Astrocyte of the spinal cord (primary cell): ENCODE results near the gene NDUFS6.

Experiments used
- DNase-seq: peaks from one replicate; pipeline ENCODE4 v3.0.0; 2011; ENCODE audit warnings: low read depth, low spot score
- H3K4me3 ChIP-seq: 2 replicates; pipeline ENCODE4 v1.5.1; 2011; ENCODE audit warnings: low read depth, mild to moderate bottlenecking, low read length, moderate library complexity
- in situ Hi-C: cut with HindIII; loops from 2 replicates; pipeline ENCODE4 v1.10.0; 2017; ENCODE audit warnings: low sequenced_read_pairs
- TF ChIP-seq, protein P1 (sequence below): IDR thresholded peaks from 2 replicates; pipeline ENCODE4 v1.5.1; 2012; ENCODE audit warnings: low read depth, mild to moderate bottlenecking, low read length, inconsistent platforms

The NDUFS6 gene

DNA sequence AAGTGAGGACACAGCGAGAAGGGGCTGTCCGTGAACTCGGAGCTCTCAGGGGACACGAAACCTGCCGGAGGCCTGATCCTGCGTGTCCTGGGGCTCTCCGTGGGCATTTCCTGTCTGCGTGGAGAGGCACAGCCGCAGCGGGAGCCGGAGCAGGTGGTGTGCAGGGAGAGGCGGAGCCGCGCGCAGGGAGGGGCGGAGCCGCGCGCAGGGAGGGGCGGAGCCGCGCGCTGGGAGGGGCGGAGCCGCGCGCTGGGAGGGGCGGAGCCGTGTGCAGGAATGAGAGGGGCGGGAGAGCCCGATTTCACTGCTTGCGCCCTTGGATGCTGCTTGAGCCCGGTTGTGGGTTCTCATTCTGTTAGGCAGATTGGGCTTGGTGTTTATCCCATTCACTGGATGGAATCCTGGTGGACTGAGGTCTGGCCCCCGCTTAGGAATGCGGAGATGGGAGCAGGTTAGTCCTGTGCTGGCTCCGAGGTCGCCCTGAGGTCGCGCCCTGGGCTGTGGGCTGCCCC, 26.7 kb downstream of the NDUFS6 start:
- in situ Hi-C loops: no loop called here
- DNase-seq: no peak
- no peak overlapping the region for H3K4me3 ChIP-seq
- TF ChIP-seq, protein P1, sequence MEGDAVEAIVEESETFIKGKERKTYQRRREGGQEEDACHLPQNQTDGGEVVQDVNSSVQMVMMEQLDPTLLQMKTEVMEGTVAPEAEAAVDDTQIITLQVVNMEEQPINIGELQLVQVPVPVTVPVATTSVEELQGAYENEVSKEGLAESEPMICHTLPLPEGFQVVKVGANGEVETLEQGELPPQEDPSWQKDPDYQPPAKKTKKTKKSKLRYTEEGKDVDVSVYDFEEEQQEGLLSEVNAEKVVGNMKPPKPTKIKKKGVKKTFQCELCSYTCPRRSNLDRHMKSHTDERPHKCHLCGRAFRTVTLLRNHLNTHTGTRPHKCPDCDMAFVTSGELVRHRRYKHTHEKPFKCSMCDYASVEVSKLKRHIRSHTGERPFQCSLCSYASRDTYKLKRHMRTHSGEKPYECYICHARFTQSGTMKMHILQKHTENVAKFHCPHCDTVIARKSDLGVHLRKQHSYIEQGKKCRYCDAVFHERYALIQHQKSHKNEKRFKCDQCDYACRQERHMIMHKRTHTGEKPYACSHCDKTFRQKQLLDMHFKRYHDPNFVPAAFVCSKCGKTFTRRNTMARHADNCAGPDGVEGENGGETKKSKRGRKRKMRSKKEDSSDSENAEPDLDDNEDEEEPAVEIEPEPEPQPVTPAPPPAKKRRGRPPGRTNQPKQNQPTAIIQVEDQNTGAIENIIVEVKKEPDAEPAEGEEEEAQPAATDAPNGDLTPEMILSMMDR: no peak

DNA sequence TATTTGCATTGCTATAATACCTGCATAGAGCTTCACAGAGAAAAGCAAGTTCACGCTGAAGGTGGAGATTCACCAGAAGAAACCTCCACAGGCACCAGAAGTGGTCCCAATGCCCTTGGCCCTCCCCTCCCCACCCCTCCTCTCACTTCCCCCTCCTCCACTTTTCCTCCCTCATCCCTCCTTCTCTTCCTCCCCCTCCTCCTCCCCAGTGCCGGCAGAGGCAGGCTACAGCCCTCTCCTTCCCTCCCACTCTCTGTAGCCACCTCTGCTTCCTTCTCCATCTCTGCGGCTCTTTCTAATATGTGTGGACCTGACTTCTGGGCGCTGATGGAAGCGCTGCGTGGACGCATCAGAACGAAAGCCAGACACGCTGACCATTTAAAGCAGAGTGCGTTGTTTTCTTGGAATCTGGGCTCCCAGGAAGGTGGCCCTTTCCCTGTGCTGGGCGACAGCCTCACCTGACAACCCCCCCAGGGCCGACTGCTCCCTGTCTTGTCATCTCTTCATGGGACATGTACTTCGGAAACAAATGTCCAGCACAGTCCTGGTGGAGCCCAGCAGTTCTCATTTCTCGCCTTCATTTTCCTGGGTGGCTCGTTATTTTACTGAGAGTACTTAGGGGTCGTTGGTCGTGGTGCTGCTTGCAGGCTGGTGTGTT, 29.5 kb downstream of the NDUFS6 start:
- H3K4me3 ChIP-seq: no peak overlapping the region
- DNase-seq: no peak
- TF ChIP-seq, protein P1: no peak
- in situ Hi-C loops: no loop called here

DNA sequence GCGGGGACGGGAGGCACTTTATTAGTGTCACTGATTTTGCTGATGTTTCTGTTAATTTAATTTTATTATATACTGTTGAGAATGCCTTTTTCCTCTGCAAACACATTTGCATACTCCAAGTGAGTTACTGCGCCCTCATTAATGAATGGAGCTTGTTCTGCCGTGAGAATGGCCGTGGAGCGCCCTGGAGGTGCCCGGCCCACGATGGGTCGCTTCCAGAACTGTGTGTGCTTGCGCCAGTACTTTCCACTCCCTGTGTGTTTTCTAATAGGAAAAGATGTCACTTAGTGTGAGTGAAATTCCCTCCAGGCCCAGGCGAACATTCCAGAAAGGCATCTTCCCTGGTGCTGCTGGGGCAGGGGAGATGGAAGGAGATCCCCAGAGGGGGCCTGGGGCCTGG, 30.1 kb downstream of the NDUFS6 start:
- TF ChIP-seq, protein P1: no peak
- no peak overlapping the region for H3K4me3 ChIP-seq
- in situ Hi-C loops: no loop called here
- DNase-seq: no peak

- in situ Hi-C loops: no loop called here
- TF ChIP-seq, protein P1: no peak
- DNase-seq: no peak
- H3K4me3 ChIP-seq: no peak overlapping the region
Observed at GRCh38 chr5:1831677-1832313, 30.6 kb downstream of the NDUFS6 start.

DNA sequence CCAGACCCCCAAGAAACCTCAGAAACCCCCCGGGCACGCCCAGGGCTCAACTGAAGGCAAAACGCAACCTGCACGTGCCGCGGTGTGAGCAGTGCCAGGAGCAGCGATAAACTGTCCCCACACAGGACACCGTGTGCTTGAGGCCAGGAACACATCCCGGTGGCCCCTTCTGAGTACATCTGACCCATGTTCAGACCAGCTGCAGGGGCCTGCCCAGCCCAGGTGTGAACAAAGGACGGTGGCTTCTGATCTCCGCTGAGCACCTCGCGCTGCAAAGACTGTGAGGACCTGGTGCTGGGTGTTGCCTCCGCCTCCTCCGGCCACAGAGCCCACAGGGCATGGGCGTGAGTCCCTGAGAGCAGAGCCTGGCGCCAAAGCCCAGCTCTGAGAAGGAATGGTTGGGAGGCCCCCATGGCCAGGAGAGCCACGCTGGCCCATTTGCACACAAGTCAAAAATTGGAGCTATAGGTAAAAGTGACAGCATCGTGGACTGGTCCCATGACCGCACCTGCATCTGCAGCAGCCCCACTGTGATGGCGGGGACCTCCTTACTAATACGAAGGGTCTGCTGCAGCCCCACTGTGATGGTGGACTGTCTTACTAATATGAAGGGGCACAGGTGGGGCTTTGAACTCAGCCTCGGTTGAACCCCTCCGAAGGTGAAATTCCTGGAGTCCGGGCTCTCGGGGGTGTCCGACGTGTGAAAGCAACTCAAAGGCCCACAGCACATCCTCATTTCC, 31.5 kb downstream of the NDUFS6 start:
- in situ Hi-C loops: no loop called here
- TF ChIP-seq, protein P1: no peak
- H3K4me3 ChIP-seq: no peak overlapping the region
- DNase-seq: no peak

- H3K4me3 ChIP-seq: no peak overlapping the region
- DNase-seq: no peak
- in situ Hi-C loops: no loop called here
- TF ChIP-seq, protein P1: no peak
Observed at GRCh38 chr5:1833264-1834021, 32.2 kb downstream of the NDUFS6 start.
